Mesenchymal stem cell (in vitro differentiated cells and primary cell): ENCODE results near the gene FGF22.
A peak's percentile ranks its signal among the peaks of the same experiment; 100 is the strongest.
"Not testable (repeated sequence)": the region's sequence is repeated elsewhere in the genome, so short reads cannot be mapped to it uniquely, and the experiment has no call there.

ENCODE experiments used
- DNase-seq: peaks from one replicate; pipeline ENCODE4 v3.0.0-alpha.2; 2013
- H2AFZ ChIP-seq: one replicate; pipeline ENCODE4 v1.6.1; 2013; ENCODE audit warnings: low read depth, mild to moderate bottlenecking, control low read depth, inconsistent platforms, low read length, moderate library complexity
- H2AK5ac ChIP-seq: 2 replicates; pipeline ENCODE4 v1.6.1; 2013; ENCODE audit warnings: low read length, moderate library complexity, mild to moderate bottlenecking, inconsistent platforms; ENCODE audit not compliant: severe bottlenecking
- H2BK120ac ChIP-seq: one replicate; pipeline ENCODE4 v1.6.1; 2013; ENCODE audit warnings: low read depth, mild to moderate bottlenecking, inconsistent platforms, low read length, moderate library complexity
- H2BK12ac ChIP-seq, 2 experiments: one replicate each; pipeline ENCODE4 v1.6.1; 2013; ENCODE audit warnings: inconsistent platforms in 2 of 2, low read length in 2 of 2, mild to moderate bottlenecking in 2 of 2, moderate library complexity in 2 of 2, control low read depth in 1 of 2
- H2BK15ac ChIP-seq: one replicate; pipeline ENCODE4 v1.6.1; 2013; ENCODE audit warnings: mild to moderate bottlenecking, low read depth, inconsistent platforms; ENCODE audit not compliant: poor library complexity, severe bottlenecking
- H2BK5ac ChIP-seq: 2 replicates; pipeline ENCODE4 v1.6.1; 2013; ENCODE audit warnings: low read depth, mild to moderate bottlenecking, low read length, control low read depth, inconsistent platforms; ENCODE audit not compliant: poor library complexity, severe bottlenecking
- H3K14ac ChIP-seq, 2 experiments: one replicate each; pipeline ENCODE4 v1.6.1; 2013; ENCODE audit warnings: inconsistent platforms in 2 of 2, low read length in 2 of 2, control low read depth in 1 of 2, mild to moderate bottlenecking in 1 of 2, moderate library complexity in 1 of 2
- H3K18ac ChIP-seq, 2 experiments: one replicate each; pipeline ENCODE4 v1.6.1; 2013; ENCODE audit warnings: inconsistent platforms in 2 of 2, low read length in 2 of 2, control low read depth in 1 of 2, low read depth in 1 of 2, mild to moderate bottlenecking in 1 of 2
- H3K23ac ChIP-seq, 2 experiments: one replicate each; pipeline ENCODE4 v1.6.1; 2013; ENCODE audit warnings: inconsistent platforms in 2 of 2, low read length in 2 of 2, mild to moderate bottlenecking in 2 of 2, moderate library complexity in 2 of 2, control low read depth in 1 of 2
- H3K27ac ChIP-seq: 2 replicates; pipeline ENCODE4 v1.5.1; 2013; ENCODE audit warnings: mild to moderate bottlenecking, moderate library complexity, low read length, control low read depth, inconsistent platforms; ENCODE audit not compliant: poor library complexity, severe bottlenecking
- H3K27me3 ChIP-seq, 2 experiments: 2 replicates each; pipeline versions ENCODE4 v1.6.1 to v1.7.0; 2013; ENCODE audit warnings: low read length in 2 of 2, mild to moderate bottlenecking in 2 of 2, moderate library complexity in 2 of 2, control low read depth in 1 of 2, inconsistent platforms in 1 of 2; ENCODE audit not compliant: control insufficient read depth in 1 of 2, insufficient read depth in 1 of 2
- H3K36me3 ChIP-seq, 2 experiments: 2 replicates each; pipeline versions ENCODE4 v1.6.1 to v1.7.0; 2013; ENCODE audit warnings: low read length in 2 of 2, control low read depth in 1 of 2, inconsistent platforms in 1 of 2, low read depth in 1 of 2, mild to moderate bottlenecking in 1 of 2; ENCODE audit not compliant: insufficient read depth in 2 of 2, control insufficient read depth in 1 of 2
- H3K4ac ChIP-seq, 2 experiments: one replicate each; pipeline ENCODE4 v1.6.1; 2013; ENCODE audit warnings: inconsistent platforms in 2 of 2, low read length in 2 of 2, mild to moderate bottlenecking in 2 of 2, moderate library complexity in 2 of 2, control low read depth in 1 of 2, low read depth in 1 of 2
- H3K4me1 ChIP-seq: 2 replicates; pipeline ENCODE4 v1.6.1; 2013; ENCODE audit warnings: low read depth, low read length, control low read depth; ENCODE audit not compliant: control insufficient read depth, insufficient read depth
- H3K4me2 ChIP-seq: 2 replicates; pipeline ENCODE4 v1.6.1; 2013; ENCODE audit warnings: low read length, mild to moderate bottlenecking, inconsistent platforms; ENCODE audit not compliant: poor library complexity, severe bottlenecking
- H3K4me3 ChIP-seq, 2 experiments: 2 replicates each; pipeline versions ENCODE4 v1.5.1 to v1.7.0; 2013; ENCODE audit warnings: low read length in 2 of 2, mild to moderate bottlenecking in 2 of 2, control low read depth in 1 of 2, low read depth in 1 of 2; ENCODE audit not compliant: insufficient read depth in 1 of 2
- H3K79me1 ChIP-seq: replicated peaks from 2 replicates; pipeline ENCODE4 v1.6.1; 2013; ENCODE audit warnings: mild to moderate bottlenecking, control low read depth, low read length, inconsistent platforms; ENCODE audit not compliant: poor library complexity, severe bottlenecking
- H3K9ac ChIP-seq: 2 replicates; pipeline ENCODE4 v1.7.0; 2013; ENCODE audit warnings: mild to moderate bottlenecking, low read length, moderate library complexity
- H3K9me3 ChIP-seq: 2 replicates; pipeline ENCODE4 v1.7.0; 2013; ENCODE audit warnings: mild to moderate bottlenecking, low read length; ENCODE audit not compliant: control insufficient read depth
- H4K8ac ChIP-seq: one replicate; pipeline ENCODE4 v1.6.1; 2013; ENCODE audit warnings: inconsistent platforms, mild to moderate bottlenecking, low read length, moderate library complexity
- H4K91ac ChIP-seq: one replicate; pipeline ENCODE4 v1.6.1; 2013; ENCODE audit warnings: mild to moderate bottlenecking, low read length, inconsistent platforms
- WGBS: methylation state at CpG from one replicate; pipeline ENCODE4 v1.1.7; 2013; ENCODE audit warnings: mixed read lengths; 5-methylcytosine and 5-hydroxymethylcytosine counted together

Gene FGF22

GRCh38 chr19:662962-663681 is 23.4 kb downstream of the FGF22 start, which contains the start of gene RNF126:
TSS of gene RNF126 (minus strand) at chr19:663214. CDS start at chr19:663121, 93 bp downstream.
- H3K27ac ChIP-seq: peak within 1 kb of the TSS; percentile 67
- H3K36me3 ChIP-seq: peaks cover 0 to 34% of the 10 kb centered on the region in 2 experiments
- H3K23ac ChIP-seq: peak within 1 kb of the TSS; percentile 75 to 82
- peak within 1 kb of the TSS; percentile 97 for H3K4ac ChIP-seq
- peak within 1 kb of the TSS; percentile 59 for H3K4me2 ChIP-seq
- peaks cover 38% of the 10 kb centered on the region for H3K4me1 ChIP-seq
- H3K79me1 ChIP-seq: peaks cover 1% of the 10 kb centered on the region
- H4K91ac ChIP-seq: peak within 1 kb of the TSS; percentile 97
- DNase-seq: peak; percentile 86
- H2BK120ac ChIP-seq: peak within 1 kb of the TSS; percentile 64
- peak within 1 kb of the TSS; percentile 50 for H2BK5ac ChIP-seq
- WGBS: 7% methylated on average over 68 of the region's 97 CpGs
- H2AFZ ChIP-seq: peak within 1 kb of the TSS; percentile 90
- H3K27me3 ChIP-seq: no peaks in the 10 kb centered on the region
- peak within 1 kb of the TSS; percentile 90 to 98 for H3K4me3 ChIP-seq
- H2AK5ac ChIP-seq: peak within 1 kb of the TSS; percentile 99
- peak within 1 kb of the TSS; percentile 95 to 97 for H3K18ac ChIP-seq
- peak within 1 kb of the TSS; percentile 51 to 95 for H2BK12ac ChIP-seq
- H3K9ac ChIP-seq: peak within 1 kb of the TSS; percentile 90
- H3K14ac ChIP-seq: peak within 1 kb of the TSS; percentile 83 to 97
- H4K8ac ChIP-seq: peak within 1 kb of the TSS; percentile 100
- H2BK15ac ChIP-seq: peak within 1 kb of the TSS; percentile 78
- H3K9me3 ChIP-seq: no peaks in the 10 kb centered on the region

GRCh38 chr19:663682-664117 is 24.0 kb downstream of the FGF22 start:
- peak overlapping the region; percentile 97 for H3K4ac ChIP-seq
- H3K36me3 ChIP-seq: peaks cover 0 to 28% of the 10 kb centered on the region in 2 experiments
- 87% methylated on average over 18 of the region's 18 CpGs for WGBS
- peak overlapping the region; percentile 48 to 78 for H3K4me3 ChIP-seq
- H2BK120ac ChIP-seq: no peak overlapping the region
- H3K23ac ChIP-seq: no peak overlapping the region
- peak overlapping the region; percentile 67 for H3K27ac ChIP-seq
- H3K4me1 ChIP-seq: peaks cover 34% of the 10 kb centered on the region
- H2AK5ac ChIP-seq: peak overlapping the region; percentile 99
- H3K4me2 ChIP-seq: peak overlapping the region; percentile 59
- H2AFZ ChIP-seq: peak overlapping the region; percentile 90
- peak overlapping the region; percentile 78 for H2BK15ac ChIP-seq
- peak overlapping the region in 1 of 2 experiments; percentile 68 for H3K14ac ChIP-seq
- peaks cover 1% of the 10 kb centered on the region for H3K79me1 ChIP-seq
- H2BK5ac ChIP-seq: no peak overlapping the region
- no peaks in the 10 kb centered on the region for H3K27me3 ChIP-seq
- peak overlapping the region; percentile 86 for H3K9ac ChIP-seq
- no peak for DNase-seq
- no peaks in the 10 kb centered on the region for H3K9me3 ChIP-seq
- peak overlapping the region; percentile 95 to 97 for H3K18ac ChIP-seq
- peak overlapping the region; percentile 51 to 95 for H2BK12ac ChIP-seq
- peak overlapping the region; percentile 97 for H4K91ac ChIP-seq
- H4K8ac ChIP-seq: peak overlapping the region; percentile 100

- H3K14ac ChIP-seq: no peak overlapping the region
- H3K9me3 ChIP-seq: no peaks in the 10 kb centered on the region
- H3K79me1 ChIP-seq: peaks cover 1% of the 10 kb centered on the region
- H2BK5ac ChIP-seq: no peak overlapping the region
- peak overlapping the region; percentile 4 for H3K4me2 ChIP-seq
- peaks cover 0 to 15% of the 10 kb centered on the region in 2 experiments for H3K36me3 ChIP-seq
- peak overlapping the region in 1 of 2 experiments; percentile 5 for H3K18ac ChIP-seq
- H2AFZ ChIP-seq: peak overlapping the region; percentile 11
- H2BK120ac ChIP-seq: no peak overlapping the region
- 15% methylated on average over 24 of the region's 24 CpGs for WGBS
- H2BK12ac ChIP-seq: peak overlapping the region in 1 of 2 experiments; percentile 16
- no peak overlapping the region for H3K4ac ChIP-seq
- peak; percentile 84 for DNase-seq
- no peaks in the 10 kb centered on the region for H3K27me3 ChIP-seq
- peak overlapping the region in 1 of 2 experiments; percentile 63 for H3K4me3 ChIP-seq
- peak overlapping the region; percentile 86 for H3K9ac ChIP-seq
- no peak overlapping the region for H2AK5ac ChIP-seq
- no peak overlapping the region for H2BK15ac ChIP-seq
- no peak overlapping the region for H3K23ac ChIP-seq
- H4K8ac ChIP-seq: peak overlapping the region; percentile 93
- H3K27ac ChIP-seq: no peak overlapping the region
- no peak overlapping the region for H4K91ac ChIP-seq
- peaks cover 28% of the 10 kb centered on the region for H3K4me1 ChIP-seq
Measured at GRCh38 chr19:664913-665443, 25.3 kb downstream of the FGF22 start.

- H3K4me2 ChIP-seq, H3K9ac ChIP-seq, H3K27ac ChIP-seq, H2BK5ac ChIP-seq, H2BK12ac ChIP-seq, H3K27me3 ChIP-seq, H3K23ac ChIP-seq, H3K14ac ChIP-seq, H2AK5ac ChIP-seq, H3K4ac ChIP-seq, H2BK120ac ChIP-seq, H4K8ac ChIP-seq, H2AFZ ChIP-seq, H3K4me3 ChIP-seq, DNase-seq, H4K91ac ChIP-seq, H3K18ac ChIP-seq, H2BK15ac ChIP-seq, H3K9me3 ChIP-seq, H3K36me3 ChIP-seq, H3K79me1 ChIP-seq: not testable (repeated sequence)
- peaks cover 11% of the 10 kb centered on the region for H3K4me1 ChIP-seq
- 85% methylated on average over 33 of the region's 38 CpGs for WGBS
Measured at GRCh38 chr19:666985-667573, 27.4 kb downstream of the FGF22 start.
